Omental fat pad (tissue), 4 donors: Measurements from ENCODE around the gene KIF21B. TPM values are rescaled to one million over a fixed set of nuclear protein-coding genes. Genes with fewer than 3 reads are reported as not detected.

Experiments
- ATAC-seq: fragments of 150-250 bp; one replicate; pipeline ENCODE4 v1.9.1; 2016; ENCODE audit warnings: mild to moderate bottlenecking, moderate library complexity; ENCODE audit not compliant: low FRiP score
- DNase-seq: peaks from one replicate; pipeline ENCODE4 v3.0.0-alpha.2; 2019; ENCODE audit warnings: low spot score
- total RNA-seq, 4 donors: library from RNA; depleted of rRNA; stranded (reverse); fragments of >200 nt; gene quantifications; one replicate each; pipeline ENCODE4 v1.1.0, GENCODE V29; 2016
- TF ChIP-seq, protein P1 (sequence below), 3 donors: fragments of 450-650 bp; IDR thresholded peaks; one replicate each; pipeline ENCODE4 v1.5.1; 2016 to 2017; ENCODE audit warnings: antibody characterized with exemption in 3 of 3, mild to moderate bottlenecking in 3 of 3, moderate library complexity in 2 of 3

Gene KIF21B
- total RNA-seq, 4 donors from 2014 or later = 0.93 to 6.1 (median 3.7) TPM

DNA sequence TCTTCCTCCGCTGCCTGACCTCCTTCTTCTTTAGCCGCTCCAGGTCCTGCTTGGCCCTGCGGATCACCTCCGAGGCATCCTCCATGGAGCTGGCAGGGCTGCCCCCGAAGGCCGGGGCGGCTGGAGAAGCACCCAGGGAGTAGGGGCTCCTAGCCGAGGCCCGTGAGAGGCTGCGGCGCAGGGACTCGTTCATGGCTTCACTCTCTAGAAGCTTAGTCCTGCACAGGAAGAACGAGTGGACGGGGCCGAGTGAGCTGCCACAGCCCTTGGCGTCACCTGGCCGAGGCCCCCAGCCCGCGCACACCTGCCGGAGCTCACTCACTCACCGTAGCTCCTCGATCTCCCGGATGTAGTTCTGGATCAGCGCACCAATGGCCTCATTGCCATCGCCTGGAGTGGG lies 23.1 kb downstream of the KIF21B start:
- DNase-seq (no peak), ATAC-seq (no peak)
- TF ChIP-seq, protein P1, sequence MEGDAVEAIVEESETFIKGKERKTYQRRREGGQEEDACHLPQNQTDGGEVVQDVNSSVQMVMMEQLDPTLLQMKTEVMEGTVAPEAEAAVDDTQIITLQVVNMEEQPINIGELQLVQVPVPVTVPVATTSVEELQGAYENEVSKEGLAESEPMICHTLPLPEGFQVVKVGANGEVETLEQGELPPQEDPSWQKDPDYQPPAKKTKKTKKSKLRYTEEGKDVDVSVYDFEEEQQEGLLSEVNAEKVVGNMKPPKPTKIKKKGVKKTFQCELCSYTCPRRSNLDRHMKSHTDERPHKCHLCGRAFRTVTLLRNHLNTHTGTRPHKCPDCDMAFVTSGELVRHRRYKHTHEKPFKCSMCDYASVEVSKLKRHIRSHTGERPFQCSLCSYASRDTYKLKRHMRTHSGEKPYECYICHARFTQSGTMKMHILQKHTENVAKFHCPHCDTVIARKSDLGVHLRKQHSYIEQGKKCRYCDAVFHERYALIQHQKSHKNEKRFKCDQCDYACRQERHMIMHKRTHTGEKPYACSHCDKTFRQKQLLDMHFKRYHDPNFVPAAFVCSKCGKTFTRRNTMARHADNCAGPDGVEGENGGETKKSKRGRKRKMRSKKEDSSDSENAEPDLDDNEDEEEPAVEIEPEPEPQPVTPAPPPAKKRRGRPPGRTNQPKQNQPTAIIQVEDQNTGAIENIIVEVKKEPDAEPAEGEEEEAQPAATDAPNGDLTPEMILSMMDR (IDR thresholded peaks at IDR 0.05) = no peak

DNA sequence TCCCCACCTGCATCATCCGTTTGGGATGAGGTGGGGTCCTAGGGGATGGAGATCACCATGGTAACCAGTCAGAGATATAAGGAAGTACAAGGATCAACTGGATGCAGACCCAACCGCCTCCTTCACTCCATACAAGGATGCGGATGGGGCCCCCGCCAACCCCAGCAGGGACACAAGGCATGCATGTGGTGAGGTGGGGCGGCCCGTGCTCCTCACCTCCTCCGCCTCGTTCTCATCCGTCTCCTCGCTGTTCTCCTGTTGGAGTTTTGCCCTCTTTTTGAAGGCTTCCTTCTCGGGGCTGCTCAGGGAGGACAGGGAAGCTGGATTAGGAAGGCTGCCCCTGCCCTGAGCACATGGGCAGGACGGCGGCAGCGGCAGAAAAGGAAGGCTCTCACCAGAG lies 23.8 kb downstream of the KIF21B start:
- no peak for ATAC-seq
- TF ChIP-seq, protein P1 (IDR thresholded peaks at IDR 0.05) = no peak
- DNase-seq = no peak

DNA sequence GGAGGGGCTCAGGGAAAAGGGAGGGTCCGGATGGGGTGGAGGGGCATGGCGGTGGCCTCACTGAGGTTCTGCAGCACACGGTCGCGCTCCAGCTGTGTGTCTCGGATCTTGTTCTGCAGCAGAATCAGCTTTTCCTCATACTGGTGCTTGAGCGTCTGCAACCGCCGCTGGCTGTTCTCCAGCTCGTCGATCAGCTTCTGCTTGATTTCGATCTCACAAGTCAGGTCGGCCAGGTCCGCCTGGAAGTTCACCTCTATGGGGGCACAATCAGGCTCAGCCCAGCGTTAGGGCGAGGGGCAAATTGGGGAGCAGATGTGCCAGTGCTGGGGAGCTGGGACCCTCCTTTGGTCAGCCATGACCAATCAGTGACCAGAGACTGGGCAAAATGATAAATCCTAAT lies 25.2 kb downstream of the KIF21B start:
- no peak for ATAC-seq
- no peak for DNase-seq
- TF ChIP-seq, protein P1 (IDR thresholded peaks at IDR 0.05) = no peak

DNA sequence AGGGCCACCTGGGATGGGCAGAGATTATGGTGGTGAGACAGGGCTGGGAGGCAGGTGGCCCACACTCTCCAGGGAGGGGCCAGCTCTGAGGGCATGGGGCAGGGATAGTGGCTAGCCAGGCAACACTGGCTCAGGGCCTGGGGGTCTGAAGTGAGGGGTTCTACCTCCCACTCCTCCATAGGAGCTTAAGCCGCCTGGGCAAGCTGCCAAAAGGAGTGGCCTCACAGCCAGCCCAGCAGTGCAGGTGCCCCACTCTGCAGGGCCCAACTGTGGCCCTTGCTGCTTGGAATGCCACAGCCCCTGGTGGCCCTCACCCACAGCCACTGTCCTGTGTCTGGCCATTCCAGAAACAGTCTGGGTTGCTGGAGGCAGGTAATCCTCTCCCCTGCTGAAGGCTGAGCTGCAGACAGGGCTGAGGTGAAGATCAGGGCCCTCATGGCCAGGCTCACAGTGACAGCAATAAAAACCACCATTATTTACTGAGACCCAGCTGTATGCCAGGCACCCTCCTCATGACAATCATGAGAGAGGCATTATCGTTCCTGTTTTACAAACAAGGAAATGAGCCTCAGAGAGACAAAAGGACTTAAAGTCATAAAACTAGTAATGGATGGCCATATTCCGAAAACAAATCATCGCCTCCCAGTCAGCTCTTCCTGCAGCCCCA lies 31.0 kb downstream of the KIF21B start:
- ATAC-seq = no peak
- DNase-seq = no peak
- TF ChIP-seq, protein P1 (IDR thresholded peaks at IDR 0.05) = no peak

DNA sequence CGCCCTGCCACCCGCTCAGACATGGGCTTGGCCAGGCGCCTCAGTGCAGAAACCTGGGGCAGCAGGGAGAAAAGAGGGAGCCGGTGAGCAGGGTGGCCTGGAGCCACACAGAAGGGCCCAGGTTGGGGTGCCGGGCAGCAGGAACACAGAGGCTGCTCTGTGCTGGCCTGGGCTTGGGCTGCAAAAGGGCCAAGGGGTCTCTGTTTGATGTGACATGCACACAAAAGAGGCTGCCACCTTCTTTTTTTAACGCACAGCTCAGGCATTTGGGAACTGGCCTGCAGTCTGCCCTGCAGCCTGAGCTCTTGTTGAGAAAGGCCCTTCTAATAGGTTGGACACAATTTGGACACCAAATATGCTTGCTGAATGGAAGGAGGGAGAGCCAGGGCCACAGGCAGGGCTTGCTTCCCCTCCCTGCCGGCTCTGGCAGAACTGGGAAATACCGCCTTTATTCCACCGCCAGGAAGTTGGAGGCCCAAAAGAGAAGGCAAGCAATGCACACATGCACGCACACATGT lies 32.4 kb downstream of the KIF21B start:
- DNase-seq (no peak), ATAC-seq (no peak)
- TF ChIP-seq, protein P1 (IDR thresholded peaks at IDR 0.05) = no peak

DNA sequence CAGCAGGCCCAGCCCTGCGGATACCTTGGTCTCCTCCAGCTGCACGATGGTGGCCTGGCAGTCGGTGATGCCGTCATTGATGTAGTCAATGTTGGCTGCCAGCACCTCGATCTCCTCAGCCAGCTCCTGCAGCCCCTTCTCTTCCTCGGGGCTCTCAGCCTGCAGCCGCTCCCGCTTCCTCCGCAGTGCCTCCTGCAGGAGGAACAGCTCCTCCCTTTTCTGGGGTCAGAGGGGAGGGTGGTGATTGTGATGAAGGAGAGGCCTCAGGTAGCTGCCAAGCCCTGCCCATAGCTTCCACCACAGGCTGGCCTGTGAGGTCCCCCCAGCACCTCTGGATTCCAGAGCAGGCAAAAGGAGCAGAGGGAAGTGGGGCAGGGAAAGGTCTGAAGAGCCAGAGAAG lies 33.4 kb downstream of the KIF21B start:
- no peak for DNase-seq
- no peak for ATAC-seq
- TF ChIP-seq, protein P1 (IDR thresholded peaks at IDR 0.05) = no peak

DNA sequence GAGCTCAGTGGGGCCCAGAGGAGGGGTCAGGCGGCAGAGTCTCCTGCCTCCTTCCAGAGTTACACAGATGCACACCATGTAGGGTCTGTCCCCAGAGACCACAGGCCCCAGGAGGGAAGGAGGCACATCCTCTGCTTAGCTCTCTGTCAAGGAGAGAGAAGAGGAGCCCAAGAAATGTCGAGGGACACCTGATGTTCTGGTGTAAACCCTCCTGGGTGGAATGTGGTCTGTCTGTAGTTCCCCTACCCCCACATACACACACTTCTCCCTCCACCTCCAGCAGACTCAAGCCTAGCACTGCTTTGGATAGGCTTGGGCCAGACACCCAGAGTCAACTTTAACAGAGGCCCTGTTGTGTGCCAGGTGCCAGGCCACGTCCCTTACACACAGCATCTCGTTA lies 34.2 kb downstream of the KIF21B start:
- DNase-seq (no peak), ATAC-seq (no peak)
- TF ChIP-seq, protein P1 (IDR thresholded peaks at IDR 0.05) = no peak
